DOHH2 (cell line): ENCODE data around the gene OSBP.

Source experiments
- H3F3A ChIP-seq: fragments of 200-600 bp; sonication (generic), shearing (Covaris generic); 2 replicates; pipeline ENCODE4 v1.6.0; 2016; ENCODE audit warnings: antibody characterized with exemption, mild to moderate bottlenecking; ENCODE audit not compliant: control insufficient read depth, insufficient read depth
- H3K27ac ChIP-seq: fragments of 200-600 bp; sonication (generic); 2 replicates; pipeline ENCODE4 v1.5.1; 2014; ENCODE audit warnings: low read depth, mild to moderate bottlenecking, low read length, moderate library complexity
- H3K27me3 ChIP-seq: fragments of 200-600 bp; sonication (generic); 2 replicates; pipeline ENCODE4 v1.6.1; 2014; ENCODE audit warnings: mild to moderate bottlenecking, low read length, mixed read lengths; ENCODE audit not compliant: control insufficient read depth
- H3K36me3 ChIP-seq: fragments of 200-600 bp; sonication (generic); 2 replicates; pipeline ENCODE4 v1.6.1; 2014; ENCODE audit warnings: mild to moderate bottlenecking, low read length, moderate library complexity, mixed read lengths; ENCODE audit not compliant: control insufficient read depth
- H3K4me1 ChIP-seq: fragments of 200-600 bp; sonication (generic); 2 replicates; pipeline ENCODE4 v1.6.1; 2014; ENCODE audit warnings: mild to moderate bottlenecking, low read length, mixed read lengths; ENCODE audit not compliant: control insufficient read depth
- H3K4me2 ChIP-seq: fragments of 200-600 bp; sonication (generic); 2 replicates; pipeline ENCODE4 v1.6.0; 2014; ENCODE audit warnings: mild to moderate bottlenecking, low read length, moderate library complexity
- H3K4me3 ChIP-seq: fragments of 200-600 bp; sonication (generic); 2 replicates; pipeline ENCODE4 v1.5.1; 2014; ENCODE audit warnings: mild to moderate bottlenecking, low read length, mixed read lengths
- H3K79me2 ChIP-seq: fragments of 200-600 bp; sonication (generic); 2 replicates; pipeline ENCODE4 v1.6.1; 2014; ENCODE audit warnings: mild to moderate bottlenecking, low read length, mixed read lengths; ENCODE audit not compliant: control insufficient read depth
- H3K9me2 ChIP-seq: fragments of 200-600 bp; sonication (generic); replicated peaks from 2 replicates; pipeline ENCODE4 v1.6.1; 2014; ENCODE audit warnings: mild to moderate bottlenecking, low read length, mixed read lengths; ENCODE audit not compliant: control insufficient read depth
- H3K9me3 ChIP-seq: fragments of 200-600 bp; sonication (generic); 2 replicates; pipeline ENCODE4 v1.6.1; 2014; ENCODE audit warnings: antibody characterized with exemption, low read length, mixed read lengths; ENCODE audit not compliant: control insufficient read depth, insufficient read depth
- H4K20me1 ChIP-seq: fragments of 200-600 bp; sonication (generic); 2 replicates; pipeline ENCODE4 v1.6.0; 2014; ENCODE audit warnings: low read depth, mild to moderate bottlenecking, antibody characterized with exemption, low read length, moderate library complexity; ENCODE audit not compliant: control insufficient read depth, insufficient read depth
- EZH2phosphoT487 ChIP-seq: fragments of 200-600 bp; sonication (generic); IDR thresholded peaks from 2 replicates; pipeline ENCODE4 v1.6.1; 2017; ENCODE audit warnings: borderline replicate concordance, mild to moderate bottlenecking, antibody characterized with exemption, low read length, moderate library complexity, mixed read lengths
- TF ChIP-seq, protein P1 (sequence below): fragments of 200-600 bp; sonication (generic); IDR thresholded peaks from one replicate; pipeline ENCODE4 v1.5.1; 2014; ENCODE audit warnings: antibody characterized with exemption, mild to moderate bottlenecking, low read depth, low read length; ENCODE audit not compliant: poor library complexity, severe bottlenecking

OSBP gene

GRCh38 chr11:59555601-59556114 lies 59.9 kb downstream of the OSBP start:
- Histone ChIP-seq H3K9me2 (no peaks in the 10 kb centered on the region), H3K79me2 (no peaks in the 10 kb centered on the region), H4K20me1 (no peaks in the 10 kb centered on the region), H3K27me3 (no peaks in the 10 kb centered on the region), H3K4me1 (peaks cover 46% of the 10 kb centered on the region), H3K4me3 (peak overlapping the region; percentile 73), H3K9me3 (no peaks in the 10 kb centered on the region), H3K4me2 (peak overlapping the region; percentile 78), H3F3A (peaks cover 29% of the 10 kb centered on the region), H3K36me3 (peaks cover 3% of the 10 kb centered on the region; the same call in 1 of the 2 replicates), H3K27ac (no peak overlapping the region)
- no peak for TF ChIP-seq EZH2phosphoT487
- TF ChIP-seq, protein P1, sequence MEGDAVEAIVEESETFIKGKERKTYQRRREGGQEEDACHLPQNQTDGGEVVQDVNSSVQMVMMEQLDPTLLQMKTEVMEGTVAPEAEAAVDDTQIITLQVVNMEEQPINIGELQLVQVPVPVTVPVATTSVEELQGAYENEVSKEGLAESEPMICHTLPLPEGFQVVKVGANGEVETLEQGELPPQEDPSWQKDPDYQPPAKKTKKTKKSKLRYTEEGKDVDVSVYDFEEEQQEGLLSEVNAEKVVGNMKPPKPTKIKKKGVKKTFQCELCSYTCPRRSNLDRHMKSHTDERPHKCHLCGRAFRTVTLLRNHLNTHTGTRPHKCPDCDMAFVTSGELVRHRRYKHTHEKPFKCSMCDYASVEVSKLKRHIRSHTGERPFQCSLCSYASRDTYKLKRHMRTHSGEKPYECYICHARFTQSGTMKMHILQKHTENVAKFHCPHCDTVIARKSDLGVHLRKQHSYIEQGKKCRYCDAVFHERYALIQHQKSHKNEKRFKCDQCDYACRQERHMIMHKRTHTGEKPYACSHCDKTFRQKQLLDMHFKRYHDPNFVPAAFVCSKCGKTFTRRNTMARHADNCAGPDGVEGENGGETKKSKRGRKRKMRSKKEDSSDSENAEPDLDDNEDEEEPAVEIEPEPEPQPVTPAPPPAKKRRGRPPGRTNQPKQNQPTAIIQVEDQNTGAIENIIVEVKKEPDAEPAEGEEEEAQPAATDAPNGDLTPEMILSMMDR, result no peak

- Histone ChIP-seq H3K27me3 (no peaks in the 10 kb centered on the region), H3K9me3 (no peaks in the 10 kb centered on the region), H3K9me2 (no peaks in the 10 kb centered on the region), H3K4me2 (no peak overlapping the region), H4K20me1 (no peaks in the 10 kb centered on the region), H3F3A (peaks cover 32% of the 10 kb centered on the region), H3K36me3 (no peaks in the 10 kb centered on the region), H3K4me3 (no peak overlapping the region), H3K4me1 (peaks cover 48% of the 10 kb centered on the region), H3K27ac (no peak overlapping the region), H3K79me2 (no peaks in the 10 kb centered on the region)
- no peak for TF ChIP-seq EZH2phosphoT487
- TF ChIP-seq, protein P1, result no peak
Observed at GRCh38 chr11:59553323-59553722, 62.3 kb downstream of the OSBP start.

- Histone ChIP-seq H3K9me3 (no peaks in the 10 kb centered on the region), H3K9me2 (no peaks in the 10 kb centered on the region), H3K4me1 (peaks cover 43% of the 10 kb centered on the region), H3K27me3 (no peaks in the 10 kb centered on the region), H3K27ac (no peak overlapping the region), H3K79me2 (no peaks in the 10 kb centered on the region), H4K20me1 (no peaks in the 10 kb centered on the region), H3K4me3 (no peak overlapping the region), H3K4me2 (no peak overlapping the region), H3K36me3 (no peaks in the 10 kb centered on the region), H3F3A (peaks cover 29% of the 10 kb centered on the region)
- TF ChIP-seq, protein P1, result no peak
Observed at GRCh38 chr11:59552844-59553243, 62.7 kb downstream of the OSBP start.
